PC-3 (cell line): ENCODE results near the gene DUS3L.

Source experiments
- CTCF ChIP-seq: fragments of 300-600 bp; sonication (generic); conservative IDR thresholded peaks from 2 replicates; pipeline ENCODE4 v1.5.1; 2017; ENCODE audit warnings: antibody characterized with exemption, low read depth, mild to moderate bottlenecking, low read length
- EZH2 ChIP-seq: fragments of 300-600 bp; sonication (generic); IDR thresholded peaks from one replicate; pipeline ENCODE4 v1.6.1; 2017; ENCODE audit warnings: antibody characterized with exemption, mild to moderate bottlenecking, low read length; ENCODE audit not compliant: unreplicated experiment
- EZH2phosphoT487 ChIP-seq: fragments of 300-600 bp; sonication (generic); IDR thresholded peaks from 2 replicates; pipeline ENCODE4 v1.6.1; 2018; ENCODE audit warnings: mild to moderate bottlenecking, antibody characterized with exemption, low read length, borderline replicate concordance

GRCh38 chr19:5809053-5809452 lies 18.1 kb upstream of the DUS3L start:
- no peak for TF ChIP-seq CTCF
- no peak for TF ChIP-seq EZH2
- TF ChIP-seq EZH2phosphoT487 = no peak
